AG04449 (cell line): ENCODE results near the gene TMEM108.

ENCODE experiments used
- CTCF ChIA-PET: fragments of 350-600 bp; formaldehyde crosslinking; extraction: SDS; loops from one replicate; lab custom pipeline; 2021; ENCODE audit warnings: antibody characterized with exemption; lab: Yijun Ruan, JAX
- POLR2A ChIA-PET: fragments of 400-600, 350-600 bp; formaldehyde crosslinking; extraction: SDS; loops from one replicate; lab custom pipeline; 2020; ENCODE audit warnings: antibody characterized with exemption, inconsistent platforms; lab: Yijun Ruan, JAX
- DNase-seq: peaks from one replicate; pipeline ENCODE4 v3.0.0-alpha.2; 2010; ENCODE audit warnings: low read depth, low spot score
- H3K4me3 ChIP-seq: 2 replicates; pipeline ENCODE4 v1.5.1; 2011; ENCODE audit warnings: low read depth, mild to moderate bottlenecking, control low read depth, low read length
- CTCF ChIP-seq: IDR thresholded peaks from one replicate; pipeline ENCODE4 v1.5.1; 2011; ENCODE audit warnings: mild to moderate bottlenecking, moderate library complexity, low read length, control low read depth, inconsistent platforms; ENCODE audit not compliant: insufficient read depth; ENCODE audit errors: missing control alignments

Gene TMEM108

GRCh38 chr3:133113927-133114597, 75.9 kb downstream of the TMEM108 start:
- DNase-seq: no peak
- no peak overlapping the region for H3K4me3 ChIP-seq
- CTCF ChIA-PET: no interaction called here
- POLR2A ChIA-PET: no interaction called here
- TF ChIP-seq CTCF: no peak

GRCh38 chr3:133115176-133115575, 77.0 kb downstream of the TMEM108 start:
- CTCF ChIA-PET: no interaction called here

GRCh38 chr3:133117342-133117741, 79.2 kb downstream of the TMEM108 start:
- no peak for TF ChIP-seq CTCF
- POLR2A ChIA-PET: no interaction called here
- CTCF ChIA-PET: no interaction called here
- no peak for DNase-seq
- H3K4me3 ChIP-seq: no peak overlapping the region

More at GRCh38 chr3:133115176-133115575, 77.0 kb downstream of the TMEM108 start:
- H3K4me3 ChIP-seq: no peak overlapping the region
- TF ChIP-seq CTCF: no peak
- no peak for DNase-seq
- POLR2A ChIA-PET: no interaction called here

- DNase-seq: no peak
- POLR2A ChIA-PET: no interaction called here
- TF ChIP-seq CTCF: no peak
- CTCF ChIA-PET: no interaction called here
- H3K4me3 ChIP-seq: no peak overlapping the region
Measured at GRCh38 chr3:133119176-133119575, 81.0 kb downstream of the TMEM108 start.

- no peak for TF ChIP-seq CTCF
- DNase-seq: no peak
- POLR2A ChIA-PET: no interaction called here
Measured at GRCh38 chr3:133121450-133121849, 83.3 kb downstream of the TMEM108 start.

GRCh38 chr3:133123636-133124035, 85.4 kb downstream of the TMEM108 start:
- no peak for DNase-seq
- TF ChIP-seq CTCF: no peak
- CTCF ChIA-PET: no interaction called here
- POLR2A ChIA-PET: no interaction called here
- no peak overlapping the region for H3K4me3 ChIP-seq

More at GRCh38 chr3:133121450-133121849, 83.3 kb downstream of the TMEM108 start:
- no peak overlapping the region for H3K4me3 ChIP-seq
- CTCF ChIA-PET: no interaction called here
